ENCODE results near the gene PLEKHG1.

DNA sequence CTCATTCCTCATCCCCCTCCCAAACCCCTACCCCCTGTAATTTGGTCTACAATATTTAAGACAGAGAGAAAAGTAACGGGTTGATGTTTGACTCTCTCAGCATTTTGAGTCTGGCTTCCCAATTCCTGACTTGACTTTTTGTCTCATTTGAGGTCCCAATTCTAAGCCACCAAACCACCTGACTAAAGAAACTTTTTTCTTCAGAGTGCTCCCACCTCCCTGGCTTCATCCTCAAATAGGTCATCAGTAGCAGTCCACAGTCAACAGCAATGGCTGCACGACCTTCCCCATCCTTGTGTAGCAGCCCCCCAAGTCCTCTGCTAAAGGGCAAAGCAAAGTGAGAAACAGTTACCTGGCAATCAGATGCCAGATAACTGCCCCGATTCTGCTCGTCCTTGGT is 1.8 kb downstream of the PLEKHG1 start:
- TF ChIP-seq SUZ12 (IDR thresholded peaks at IDR 0.05) (no peak), BHLHE40 (IDR thresholded peaks at IDR 0.05; ENCODE audit: borderline replicate concordance) (no peak), L3MBTL2 (conservative IDR thresholded peaks at IDR 0.05) (no peak), FOXK2 (IDR thresholded peaks at IDR 0.05) (no peak), FOXA1 (IDR thresholded peaks at IDR 0.05) (no peak), NFRKB (IDR thresholded peaks at IDR 0.05) (no peak), SP1 (IDR thresholded peaks at IDR 0.05) (no peak), CTBP1 (IDR thresholded peaks at IDR 0.05; ENCODE audit: borderline replicate concordance) (no peak), FOXM1 (IDR thresholded peaks at IDR 0.05; ENCODE audit: borderline replicate concordance) (no peak), HDGF (IDR thresholded peaks at IDR 0.05; ENCODE audit: borderline replicate concordance) (no peak), ZNF384 (IDR thresholded peaks at IDR 0.05) (no peak), ELF4 (IDR thresholded peaks at IDR 0.05) (no peak), ARNT (IDR thresholded peaks at IDR 0.05) (no peak)
- TF ChIP-seq, protein P1, sequence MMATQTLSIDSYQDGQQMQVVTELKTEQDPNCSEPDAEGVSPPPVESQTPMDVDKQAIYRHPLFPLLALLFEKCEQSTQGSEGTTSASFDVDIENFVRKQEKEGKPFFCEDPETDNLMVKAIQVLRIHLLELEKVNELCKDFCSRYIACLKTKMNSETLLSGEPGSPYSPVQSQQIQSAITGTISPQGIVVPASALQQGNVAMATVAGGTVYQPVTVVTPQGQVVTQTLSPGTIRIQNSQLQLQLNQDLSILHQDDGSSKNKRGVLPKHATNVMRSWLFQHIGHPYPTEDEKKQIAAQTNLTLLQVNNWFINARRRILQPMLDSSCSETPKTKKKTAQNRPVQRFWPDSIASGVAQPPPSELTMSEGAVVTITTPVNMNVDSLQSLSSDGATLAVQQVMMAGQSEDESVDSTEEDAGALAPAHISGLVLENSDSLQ (IDR thresholded peaks at IDR 0.05), result no peak

All from HEK293T (cell line).